ENCODE data around the gene ADGRG1. TPM values are rescaled to one million over a fixed set of nuclear protein-coding genes. Genes with fewer than 3 reads are reported as not detected.
A peak's percentile ranks its signal among the peaks of the same experiment; 100 is the strongest.
"Not testable (repeated sequence)": the region's sequence is repeated elsewhere in the genome, so short reads cannot be mapped to it uniquely, and the experiment has no call there.

ADGRG1 gene
- total and polyA plus RNA-seq, 8 donors, result 36.4 to 102 (median 79.1) TPM

DNA sequence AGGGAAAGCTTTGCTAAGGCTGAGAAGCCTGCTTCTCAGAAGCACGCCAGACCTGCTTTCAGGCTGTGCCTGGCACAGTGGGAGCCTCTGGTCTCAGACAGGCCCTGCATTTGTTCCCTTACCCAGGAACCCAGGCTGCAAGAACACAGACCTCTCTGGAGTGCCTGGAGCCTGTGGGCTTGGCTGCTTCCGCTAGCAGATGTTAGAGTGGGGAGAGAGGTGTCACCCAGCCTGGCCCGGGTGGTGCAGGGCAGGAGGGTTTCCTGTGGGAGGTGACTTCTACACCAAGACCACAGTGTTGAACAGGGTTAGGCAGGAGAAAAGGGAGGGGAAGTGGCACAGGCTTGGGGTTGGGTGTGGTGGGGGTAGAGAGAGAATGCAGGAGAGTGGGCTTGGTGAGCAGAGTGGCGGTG lies 35.8 kb upstream of the ADGRG1 start:
- TF ChIP-seq, protein P1, sequence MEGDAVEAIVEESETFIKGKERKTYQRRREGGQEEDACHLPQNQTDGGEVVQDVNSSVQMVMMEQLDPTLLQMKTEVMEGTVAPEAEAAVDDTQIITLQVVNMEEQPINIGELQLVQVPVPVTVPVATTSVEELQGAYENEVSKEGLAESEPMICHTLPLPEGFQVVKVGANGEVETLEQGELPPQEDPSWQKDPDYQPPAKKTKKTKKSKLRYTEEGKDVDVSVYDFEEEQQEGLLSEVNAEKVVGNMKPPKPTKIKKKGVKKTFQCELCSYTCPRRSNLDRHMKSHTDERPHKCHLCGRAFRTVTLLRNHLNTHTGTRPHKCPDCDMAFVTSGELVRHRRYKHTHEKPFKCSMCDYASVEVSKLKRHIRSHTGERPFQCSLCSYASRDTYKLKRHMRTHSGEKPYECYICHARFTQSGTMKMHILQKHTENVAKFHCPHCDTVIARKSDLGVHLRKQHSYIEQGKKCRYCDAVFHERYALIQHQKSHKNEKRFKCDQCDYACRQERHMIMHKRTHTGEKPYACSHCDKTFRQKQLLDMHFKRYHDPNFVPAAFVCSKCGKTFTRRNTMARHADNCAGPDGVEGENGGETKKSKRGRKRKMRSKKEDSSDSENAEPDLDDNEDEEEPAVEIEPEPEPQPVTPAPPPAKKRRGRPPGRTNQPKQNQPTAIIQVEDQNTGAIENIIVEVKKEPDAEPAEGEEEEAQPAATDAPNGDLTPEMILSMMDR (IDR thresholded peaks at IDR 0.05), result no peak
- Histone ChIP-seq H3K27ac (no peak overlapping the region), H3K4me3 (no peak overlapping the region), H3K27me3 (no peaks in the 10 kb centered on the region), H3K9me3 (no peaks in the 10 kb centered on the region), H3K36me3 (no peaks in the 10 kb centered on the region), H3K4me1 (no peaks in the 10 kb centered on the region)
- FAIRE-seq, result no peak
- intact Hi-C loops (cut with DNase I), result loop anchor here (5.0 to 10.0 kb wide), 3 partner anchors 52 to 130 kb away; no protein-coding TSS in a partner anchor
- peak in 2 of 4 donors; percentile 6 to 15 for ATAC-seq
- DNase-seq, result peak in 2 of 6 donors; percentile 5 to 55
- 68 to 72% methylated on average over 4 of the region's 4 CpGs for WGBS, 2 donors

- Histone ChIP-seq H3K27me3 (no peaks in the 10 kb centered on the region), H3K4me1 (no peaks in the 10 kb centered on the region), H3K36me3 (no peaks in the 10 kb centered on the region), H3K27ac (no peak overlapping the region), H3K9me3 (no peaks in the 10 kb centered on the region), H3K4me3 (no peak overlapping the region)
- no peak for ATAC-seq
- peak in 1 of 6 donors; percentile 4 for DNase-seq
- TF ChIP-seq, protein P1 (IDR thresholded peaks at IDR 0.05), result no peak
- intact Hi-C loops (cut with DNase I), result loop anchor here (5.0 to 10.0 kb wide), 3 partner anchors 52 to 129 kb away; no protein-coding TSS in a partner anchor
- FAIRE-seq, result no peak
- WGBS, 2 donors, result 69 to 72% methylated on average over 3 of the region's 3 CpGs
Observed at GRCh38 chr16:57593021-57593420, 35.4 kb upstream of the ADGRG1 start.

- Histone ChIP-seq H3K27me3 (no peaks in the 10 kb centered on the region), H3K27ac (no peak overlapping the region), H3K4me1 (no peaks in the 10 kb centered on the region), H3K9me3 (no peaks in the 10 kb centered on the region), H3K4me3 (no peak overlapping the region), H3K36me3 (no peaks in the 10 kb centered on the region)
- intact Hi-C loops (cut with DNase I), result loop anchor here (5.0 to 10.0 kb wide), 3 partner anchors 51 to 128 kb away; no protein-coding TSS in a partner anchor
- ATAC-seq (no peak), DNase-seq (no peak), FAIRE-seq (no peak)
- 91 to 98% methylated on average over 1 of the region's 1 CpG for WGBS, 2 donors
- TF ChIP-seq, protein P1 (IDR thresholded peaks at IDR 0.05), result no peak
Observed at GRCh38 chr16:57593990-57594389, 34.4 kb upstream of the ADGRG1 start.

DNA sequence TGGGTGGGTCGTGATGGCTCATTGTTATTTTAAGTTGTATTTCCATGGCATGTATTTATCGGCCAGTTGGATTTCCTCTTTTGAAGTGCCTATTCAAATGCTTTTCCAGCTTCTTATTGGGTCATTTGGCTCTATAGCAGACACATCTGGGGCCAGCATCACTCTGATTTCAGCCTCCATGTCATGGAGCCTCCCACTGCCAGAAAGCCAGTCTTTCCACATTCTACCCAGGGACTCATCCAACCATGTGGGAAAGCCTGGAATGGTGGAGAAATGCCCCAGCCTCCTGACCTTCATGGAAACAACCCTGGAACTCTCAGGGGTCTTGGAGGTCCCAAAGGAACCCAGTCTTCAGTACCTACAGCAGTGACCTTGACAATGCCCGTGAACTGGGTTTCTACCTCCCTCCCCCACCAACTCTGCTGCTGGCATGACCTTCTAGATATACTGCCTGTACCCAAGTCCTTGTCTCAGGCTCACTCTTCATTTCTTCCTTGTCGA lies 33.8 kb upstream of the ADGRG1 start:
- peak in 1 of 6 donors; percentile 2 for DNase-seq
- H3K36me3 ChIP-seq, result no peaks in the 10 kb centered on the region
- no peaks in the 10 kb centered on the region for H3K27me3 ChIP-seq
- TF ChIP-seq, protein P1 (IDR thresholded peaks at IDR 0.05), result no peak
- H3K4me3 ChIP-seq, result no peak overlapping the region
- WGBS, 2 donors, result 62 to 68% methylated on average over 4 of the region's 4 CpGs
- intact Hi-C loops (cut with DNase I), result loop anchor here (5.0 to 10.0 kb wide), 3 partner anchors 50 to 128 kb away; no protein-coding TSS in a partner anchor
- H3K4me1 ChIP-seq, result no peaks in the 10 kb centered on the region
- ATAC-seq, result no peak
- H3K9me3 ChIP-seq, result no peaks in the 10 kb centered on the region
- no peak for FAIRE-seq
- no peak overlapping the region for H3K27ac ChIP-seq

DNA sequence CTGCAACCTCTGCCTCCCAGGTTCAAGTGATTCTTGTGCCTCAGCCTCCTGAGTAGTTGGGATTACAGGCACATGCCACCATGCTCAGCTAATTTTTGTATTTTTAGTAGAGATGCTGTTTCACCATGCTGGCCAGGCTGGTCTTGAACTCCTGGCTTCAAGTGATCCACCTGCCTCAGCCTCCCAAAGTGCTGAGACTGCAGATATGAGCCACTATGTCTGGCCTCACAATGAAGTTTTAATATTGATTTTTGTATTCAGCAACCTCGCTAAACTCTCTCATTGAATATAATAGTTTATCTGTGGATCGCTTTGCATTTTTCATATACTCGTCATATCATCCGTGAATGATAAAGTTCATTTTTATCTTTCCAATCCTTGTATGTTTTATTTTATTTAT lies 32.2 kb upstream of the ADGRG1 start:
- H3K4me1 ChIP-seq, H3K27me3 ChIP-seq, H3K27ac ChIP-seq, H3K36me3 ChIP-seq, FAIRE-seq, H3K4me3 ChIP-seq, ATAC-seq, H3K9me3 ChIP-seq: not testable (repeated sequence)
- intact Hi-C loops (cut with DNase I), result loop anchor here in 1 of 3 donors (10.0 kb wide), 1 partner anchor 49 kb away; no protein-coding TSS in a partner anchor
- DNase-seq, result peak in 1 of 6 donors; percentile 2
- WGBS, 2 donors, result 43 to 46% methylated on average over 4 of the region's 4 CpGs
